ENCODE measurements around the gene GPR180.

DNA sequence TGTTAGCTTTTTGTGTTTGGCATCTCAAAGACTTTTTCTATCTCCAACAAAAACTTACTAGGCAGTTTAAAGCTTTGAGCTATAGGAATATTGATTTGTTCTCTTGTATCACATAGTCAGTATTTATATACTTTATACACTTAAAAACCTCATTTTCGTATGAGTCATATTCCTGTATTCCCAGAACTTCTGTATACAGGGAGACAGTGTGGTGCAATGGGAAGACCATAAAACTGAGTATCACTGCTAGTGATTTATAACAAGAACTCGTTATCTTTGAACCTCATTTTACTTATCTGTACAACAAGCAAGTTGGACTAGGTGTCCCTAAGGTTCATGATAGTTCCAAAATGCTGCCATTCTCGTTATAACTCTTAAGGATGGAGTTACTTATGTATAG lies 6.3 kb downstream of the GPR180 start:
- TF ChIP-seq CTCF (IDR thresholded peaks at IDR 0.05; ENCODE audit: insufficient read depth, low read length) = no peak
- no peak for TF ChIP-seq POLR2AphosphoS5 (IDR thresholded peaks at IDR 0.05; ENCODE audit: low read depth)

Measured in HL-60 (cell line).